ENCODE data around the gene PTPN14. TPM values are rescaled to one million over a fixed set of nuclear protein-coding genes. Genes with fewer than 3 reads are reported as not detected.
A peak's percentile ranks its signal among the peaks of the same experiment; 100 is the strongest.

PTPN14 gene
- total RNA-seq, 6 experiments from 2014 or later, result 1.6 to 4.6 (median 2.1) TPM

GRCh38 chr1:214445199-214445598 lies 106.2 kb downstream of the PTPN14 start:
- DNase-seq, result no peak
- WGBS (ENCODE audit: insufficient coverage, low coverage, low lambda C conversion rate, missing lambda C conversion rate), result 56% methylated on average over 1 of the region's 3 CpGs
- TF ChIP-seq POLR2A (IDR thresholded peaks at IDR 0.05), result no peak
- TF ChIP-seq, protein P1, sequence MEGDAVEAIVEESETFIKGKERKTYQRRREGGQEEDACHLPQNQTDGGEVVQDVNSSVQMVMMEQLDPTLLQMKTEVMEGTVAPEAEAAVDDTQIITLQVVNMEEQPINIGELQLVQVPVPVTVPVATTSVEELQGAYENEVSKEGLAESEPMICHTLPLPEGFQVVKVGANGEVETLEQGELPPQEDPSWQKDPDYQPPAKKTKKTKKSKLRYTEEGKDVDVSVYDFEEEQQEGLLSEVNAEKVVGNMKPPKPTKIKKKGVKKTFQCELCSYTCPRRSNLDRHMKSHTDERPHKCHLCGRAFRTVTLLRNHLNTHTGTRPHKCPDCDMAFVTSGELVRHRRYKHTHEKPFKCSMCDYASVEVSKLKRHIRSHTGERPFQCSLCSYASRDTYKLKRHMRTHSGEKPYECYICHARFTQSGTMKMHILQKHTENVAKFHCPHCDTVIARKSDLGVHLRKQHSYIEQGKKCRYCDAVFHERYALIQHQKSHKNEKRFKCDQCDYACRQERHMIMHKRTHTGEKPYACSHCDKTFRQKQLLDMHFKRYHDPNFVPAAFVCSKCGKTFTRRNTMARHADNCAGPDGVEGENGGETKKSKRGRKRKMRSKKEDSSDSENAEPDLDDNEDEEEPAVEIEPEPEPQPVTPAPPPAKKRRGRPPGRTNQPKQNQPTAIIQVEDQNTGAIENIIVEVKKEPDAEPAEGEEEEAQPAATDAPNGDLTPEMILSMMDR (IDR thresholded peaks at IDR 0.05), result no peak
- no peak overlapping the region for H3K27ac ChIP-seq
- intact Hi-C loops (cut with DNase I), result no loop called here
- H3K4me1 ChIP-seq, result no peaks in the 10 kb centered on the region
- H3K36me3 ChIP-seq, result no peaks in the 10 kb centered on the region
- no peaks in the 10 kb centered on the region for H3K9me3 ChIP-seq
- no peak overlapping the region for H3K4me3 ChIP-seq
- ATAC-seq, result no peak
- H3K27me3 ChIP-seq, result no peaks in the 10 kb centered on the region

- no peaks in the 10 kb centered on the region for H3K9me3 ChIP-seq
- H3K4me1 ChIP-seq, result no peaks in the 10 kb centered on the region
Measured at GRCh38 chr1:214444182-214444939, 107.0 kb downstream of the PTPN14 start.

DNA sequence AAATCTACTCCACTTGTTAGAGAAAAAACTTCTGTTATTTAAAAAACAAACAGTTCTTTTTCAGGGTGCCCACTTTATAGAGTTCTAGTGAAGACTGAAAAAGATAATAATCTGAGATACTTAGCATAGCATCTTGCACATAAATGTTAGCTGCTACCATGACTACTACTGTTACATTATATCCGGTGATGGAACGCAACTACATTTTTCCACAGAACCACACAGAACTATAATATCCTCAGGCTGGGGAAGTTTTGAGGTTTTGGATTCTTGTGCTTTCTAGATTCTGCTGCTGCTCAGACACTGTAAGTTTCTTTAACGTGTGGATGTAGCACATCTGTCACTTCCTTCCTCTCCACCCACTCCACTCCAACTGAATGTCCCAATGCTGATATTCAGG lies 110.3 kb downstream of the PTPN14 start:
- Histone ChIP-seq H3K27me3 (no peaks in the 10 kb centered on the region), H3K4me3 (no peak overlapping the region), H3K9me3 (no peaks in the 10 kb centered on the region), H3K4me1 (no peaks in the 10 kb centered on the region), H3K27ac (no peak overlapping the region), H3K36me3 (no peaks in the 10 kb centered on the region)
- TF ChIP-seq POLR2A (IDR thresholded peaks at IDR 0.05), result no peak
- TF ChIP-seq, protein P1 (IDR thresholded peaks at IDR 0.05), result no peak
- WGBS (ENCODE audit: insufficient coverage, low coverage, low lambda C conversion rate, missing lambda C conversion rate), result 64% methylated on average over 3 of the region's 3 CpGs
- DNase-seq (no peak), ATAC-seq (no peak)
- intact Hi-C loops (cut with DNase I), result no loop called here

More at GRCh38 chr1:214444182-214444939, 107.0 kb downstream of the PTPN14 start:
- no peak overlapping the region for H3K27ac ChIP-seq
- no peak for DNase-seq
- TF ChIP-seq POLR2A (IDR thresholded peaks at IDR 0.05), result no peak
- TF ChIP-seq, protein P1 (IDR thresholded peaks at IDR 0.05), result no peak
- 51% methylated on average over 3 of the region's 3 CpGs for WGBS (ENCODE audit: insufficient coverage, low coverage, low lambda C conversion rate, missing lambda C conversion rate)
- ATAC-seq, result no peak
- no peaks in the 10 kb centered on the region for H3K27me3 ChIP-seq
- H3K4me3 ChIP-seq, result no peak overlapping the region
- no peaks in the 10 kb centered on the region for H3K36me3 ChIP-seq
- intact Hi-C loops (cut with DNase I), result no loop called here

- DNase-seq (no peak), ATAC-seq (peak in 1 of 4 donors; percentile 13)
- WGBS (ENCODE audit: insufficient coverage, low coverage, low lambda C conversion rate, missing lambda C conversion rate), result 76% methylated on average over 3 of the region's 4 CpGs
- H3K9me3 ChIP-seq, result no peaks in the 10 kb centered on the region
- intact Hi-C loops (cut with DNase I), result no loop called here
- H3K4me1 ChIP-seq, result no peaks in the 10 kb centered on the region
- no peaks in the 10 kb centered on the region for H3K27me3 ChIP-seq
- H3K4me3 ChIP-seq, result no peak overlapping the region
- H3K27ac ChIP-seq, result peak overlapping the region; percentile 24 to 75 (median 26)
- TF ChIP-seq POLR2A (IDR thresholded peaks at IDR 0.05), result no peak
- TF ChIP-seq, protein P1 (IDR thresholded peaks at IDR 0.05), result no peak
- no peaks in the 10 kb centered on the region for H3K36me3 ChIP-seq
Measured at GRCh38 chr1:214440219-214440965, 111.0 kb downstream of the PTPN14 start.
